NCI-H2227 treated with DMSO at 0.1 percent for 48 hours (cell line): ENCODE results near the gene ENPEP.
"Not testable (repeated sequence)": the region's sequence is repeated elsewhere in the genome, so short reads cannot be mapped to it uniquely, and the experiment has no call there.

ENCODE experiments used
- DNase-seq: peaks from one replicate; lab custom pipeline; 2025; lab: John Stamatoyannopoulos, UW

ENPEP gene

DNA sequence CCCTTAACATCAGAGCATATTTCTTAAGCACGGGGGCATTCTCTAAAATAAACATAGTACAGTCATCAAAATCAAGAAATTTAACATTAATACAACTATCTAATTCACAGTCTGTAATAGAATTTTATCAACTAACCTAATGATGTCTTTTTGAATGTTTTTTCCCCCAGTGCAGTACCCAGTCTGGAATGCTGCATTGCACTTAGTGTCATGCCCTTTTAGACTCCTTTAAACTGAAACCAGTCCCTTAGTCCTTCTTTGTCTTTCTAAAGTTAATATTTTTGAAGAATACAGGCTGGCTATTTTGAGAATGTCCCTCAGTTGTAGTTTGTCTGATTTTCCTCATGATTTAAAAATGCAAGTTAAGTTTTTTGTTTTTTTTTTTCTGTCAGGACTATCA, 9.5 kb downstream of the ENPEP start:
- no peak for DNase-seq

- no peak for DNase-seq
These were observed 10.3 kb downstream of the ENPEP start for GRCh38 chr4:110486256-110486655.

- DNase-seq, result not testable (repeated sequence)
These were observed 10.9 kb downstream of the ENPEP start for GRCh38 chr4:110486850-110487249.

DNA sequence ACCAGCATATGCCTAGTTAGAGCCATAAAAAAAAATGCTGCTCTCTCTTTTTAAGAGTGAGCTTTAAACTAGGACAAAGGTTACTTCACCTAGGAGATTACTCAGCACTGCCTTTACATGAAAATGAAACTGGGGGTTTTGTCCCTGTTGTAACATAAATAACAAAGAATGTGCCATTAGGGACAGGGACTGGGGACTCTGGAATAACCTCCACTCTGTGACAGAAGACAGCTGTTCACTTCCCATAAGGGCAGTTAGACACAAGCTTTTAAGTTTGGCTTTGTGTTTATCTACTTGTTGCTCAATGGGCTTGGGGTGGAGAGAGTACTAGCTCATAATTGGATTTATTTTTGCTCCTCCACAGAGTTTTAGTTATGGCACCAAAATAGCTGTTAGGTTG, 11.9 kb downstream of the ENPEP start:
- no peak for DNase-seq

- no peak for DNase-seq
These were observed 14.1 kb downstream of the ENPEP start for GRCh38 chr4:110489901-110490508.

- DNase-seq, result no peak
These were observed 16.6 kb downstream of the ENPEP start for GRCh38 chr4:110492522-110492921.

GRCh38 chr4:110493520-110493919, 17.6 kb downstream of the ENPEP start:
- no peak for DNase-seq

- no peak for DNase-seq
These were observed 22.5 kb downstream of the ENPEP start for GRCh38 chr4:110498420-110498819.

DNA sequence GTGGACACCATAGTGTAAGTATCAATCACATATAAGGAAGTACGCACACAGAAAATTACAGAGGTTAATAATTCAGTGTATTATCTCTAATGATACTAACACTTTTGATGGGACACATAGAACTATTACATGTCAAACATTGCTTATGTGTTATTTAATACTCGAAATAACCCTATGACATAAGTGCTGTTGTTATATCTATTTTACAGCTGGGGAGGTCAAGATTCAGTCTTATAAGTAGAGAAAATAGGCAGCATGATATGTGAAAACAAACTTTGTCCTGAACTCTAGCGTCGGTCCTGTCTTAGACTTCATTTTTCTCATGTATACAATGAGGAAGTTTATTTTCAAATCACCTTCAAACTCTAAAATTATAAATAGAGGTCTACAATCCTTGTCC, 23.2 kb downstream of the ENPEP start:
- no peak for DNase-seq

DNA sequence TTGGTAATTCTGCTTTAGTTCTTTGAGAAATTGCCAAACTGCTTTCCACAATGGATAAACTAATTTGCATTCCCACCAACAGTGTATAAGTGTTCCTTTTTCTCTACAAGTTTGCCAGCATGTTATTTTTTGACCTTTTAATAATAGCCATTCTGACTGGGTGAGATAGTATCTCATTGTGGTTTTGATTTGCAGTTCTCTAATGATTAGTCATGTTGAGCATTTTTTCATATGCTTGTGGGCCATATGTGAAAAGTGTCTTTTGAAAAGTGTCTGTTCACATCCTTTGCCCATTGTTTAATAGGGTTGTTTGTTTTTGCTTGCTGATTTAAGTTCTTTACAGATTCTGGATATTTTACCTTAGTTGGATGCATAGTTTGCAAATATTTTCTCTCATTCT, 25.9 kb downstream of the ENPEP start:
- DNase-seq, result no peak

DNA sequence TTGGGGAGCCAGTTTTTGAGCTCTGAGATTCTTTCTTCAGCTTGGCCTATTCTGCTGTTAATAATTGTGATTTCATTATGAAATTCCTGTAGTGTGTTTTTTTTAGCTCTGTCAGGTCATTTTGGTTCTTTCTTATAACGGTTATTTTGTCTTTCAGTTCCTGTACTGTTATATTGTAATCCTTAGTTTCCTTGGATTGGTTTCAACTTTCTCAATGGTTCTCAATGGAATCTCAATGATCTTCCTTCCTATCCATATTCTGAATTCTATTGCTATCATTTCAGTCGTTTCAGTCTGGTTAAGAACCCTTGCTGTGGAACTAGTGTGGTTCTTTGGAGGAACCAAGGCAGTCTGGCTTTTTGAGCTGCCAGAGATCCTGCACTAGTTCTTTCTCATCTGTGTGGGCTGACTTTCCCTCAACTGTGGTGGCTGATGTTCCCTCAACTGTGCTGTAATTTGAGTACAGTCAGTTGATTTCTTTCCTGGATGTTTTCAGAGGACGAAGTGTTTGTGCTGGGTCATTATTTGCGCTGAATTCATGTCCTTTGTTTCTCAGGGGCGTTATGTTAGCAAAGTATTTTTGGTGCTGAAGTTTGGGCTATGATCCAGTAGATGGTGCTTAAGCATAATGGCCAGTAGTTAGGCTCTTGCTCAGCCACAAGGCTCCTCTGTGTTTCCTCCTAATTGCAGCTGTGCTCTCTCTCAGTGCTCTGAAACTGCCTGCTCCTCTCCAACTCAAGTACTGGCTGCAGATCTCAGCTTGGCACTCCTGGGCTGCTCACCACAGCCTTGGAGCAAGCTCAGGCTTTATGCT, 27.5 kb downstream of the ENPEP start:
- no peak for DNase-seq

GRCh38 chr4:110504084-110504435, 28.1 kb downstream of the ENPEP start:
- no peak for DNase-seq

DNA sequence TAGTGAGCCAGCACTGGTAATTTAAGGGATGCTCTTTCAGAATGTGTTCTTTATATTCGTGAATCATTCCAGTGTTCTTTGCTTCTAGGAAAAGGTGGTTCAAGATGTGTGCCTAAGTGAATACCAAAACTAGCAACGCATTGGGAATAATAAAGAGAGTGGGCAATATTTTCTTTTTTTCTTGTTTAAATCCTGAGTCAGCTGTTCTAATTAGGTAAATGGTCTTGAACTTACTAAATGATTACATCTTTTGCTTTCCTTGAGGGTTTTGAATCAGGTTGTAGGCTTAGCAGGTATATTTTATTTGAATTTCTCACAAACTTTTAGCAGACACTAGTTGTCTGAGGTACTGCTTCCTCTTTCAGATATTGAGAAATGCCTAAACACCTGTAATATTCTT, 29.5 kb downstream of the ENPEP start:
- no peak for DNase-seq

- DNase-seq, result no peak
These were observed 33.1 kb downstream of the ENPEP start for GRCh38 chr4:110508827-110509710.

- no peak for DNase-seq
These were observed 34.3 kb downstream of the ENPEP start for GRCh38 chr4:110510277-110510676.

DNA sequence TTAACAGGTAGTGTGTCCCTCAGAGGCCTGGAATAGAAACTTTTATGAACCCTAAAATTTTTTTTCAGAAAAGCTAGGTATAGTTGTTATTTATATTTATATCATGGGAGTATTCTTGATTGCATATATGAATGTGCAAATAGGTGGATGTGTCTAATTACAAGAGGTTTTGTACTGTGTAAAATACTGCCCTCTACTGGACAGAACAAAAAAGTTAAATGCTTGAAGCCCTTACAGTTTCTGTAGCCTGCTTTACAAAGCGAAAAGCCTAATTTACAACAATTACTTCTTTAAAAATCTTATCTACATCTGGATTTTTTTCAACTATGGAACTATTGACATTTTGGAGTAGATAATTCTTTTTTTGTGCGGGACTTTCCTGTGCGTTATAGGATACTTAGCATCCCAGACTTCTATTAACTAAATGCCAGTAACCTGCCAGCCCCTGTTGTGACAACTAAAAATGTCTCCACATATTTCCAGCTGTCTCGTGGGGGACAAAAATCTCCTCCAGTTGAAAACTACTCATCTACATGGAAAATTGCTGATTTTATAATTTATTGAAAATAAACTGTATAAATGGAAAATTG, 35.1 kb downstream of the ENPEP start:
- peak; percentile 38 for DNase-seq

DNA sequence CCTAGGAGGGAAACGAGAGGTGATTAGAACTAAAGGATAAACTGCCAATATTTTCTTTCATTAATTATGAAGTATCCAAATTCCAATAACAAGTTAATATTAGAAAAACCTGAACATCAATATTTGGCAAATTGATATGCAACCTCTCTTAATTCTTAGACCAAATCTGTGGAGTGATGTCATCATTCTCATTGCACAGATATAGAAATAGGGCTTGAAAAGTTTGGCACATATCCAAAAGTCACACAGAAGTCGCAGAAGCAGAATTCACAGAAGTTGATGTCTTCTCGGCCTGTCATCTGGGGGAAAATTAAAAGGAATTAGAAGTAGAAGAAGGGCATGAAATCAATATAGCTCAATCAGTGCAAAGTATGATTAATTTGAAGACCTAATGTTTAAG, 36.9 kb downstream of the ENPEP start:
- DNase-seq, result no peak

GRCh38 chr4:110514889-110515479, 39.0 kb downstream of the ENPEP start:
- DNase-seq, result peak; percentile 34

GRCh38 chr4:110515676-110516075, 39.7 kb downstream of the ENPEP start:
- DNase-seq, result no peak

- peak; percentile 63 for DNase-seq
These were observed 40.4 kb downstream of the ENPEP start for GRCh38 chr4:110516106-110516922.

DNA sequence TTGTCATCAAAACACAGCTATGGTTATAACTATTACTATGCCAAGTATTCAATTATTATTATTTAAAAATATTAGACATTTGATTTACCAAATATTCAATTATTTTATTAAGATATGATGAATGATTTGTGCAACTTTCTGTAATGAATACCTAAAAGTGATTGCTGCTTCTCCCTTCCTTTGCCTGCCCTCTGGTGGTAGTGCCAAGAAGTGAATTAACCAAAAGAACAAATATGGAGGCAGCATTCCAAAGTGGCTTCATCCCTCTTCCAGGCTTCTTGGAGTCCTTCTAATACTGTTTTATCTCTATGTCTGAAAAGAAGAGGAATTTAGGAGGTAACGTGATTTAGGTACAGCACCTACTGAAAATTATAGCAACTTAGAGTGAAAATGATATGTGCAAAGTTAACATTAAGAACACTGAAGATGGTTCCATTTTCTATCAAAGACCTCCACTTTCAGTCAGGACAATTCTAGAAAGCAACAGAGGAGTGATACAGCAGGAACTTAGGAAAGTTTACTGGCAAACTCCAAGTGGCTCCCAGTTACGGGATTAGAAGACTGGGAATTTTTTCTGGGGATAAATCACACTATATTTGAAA, 43.0 kb downstream of the ENPEP start:
- DNase-seq, result peak; percentile 28
